Mesendoderm (in vitro differentiated cells): Measurements from ENCODE around the gene ANO4.

Experiments
- DNase-seq: peaks from one replicate; pipeline ENCODE4 v3.0.0; 2013
- H2AK5ac ChIP-seq: 2 replicates; pipeline ENCODE4 v1.6.1; 2013; ENCODE audit warnings: low read length, inconsistent platforms
- H2BK120ac ChIP-seq: 2 replicates; pipeline ENCODE4 v1.6.1; 2013; ENCODE audit warnings: low read depth, mild to moderate bottlenecking, low read length, moderate library complexity, mixed read lengths
- H2BK15ac ChIP-seq: replicated peaks from 2 replicates; pipeline ENCODE4 v1.6.1; 2013; ENCODE audit warnings: low read depth, mild to moderate bottlenecking, moderate library complexity
- H2BK5ac ChIP-seq: 2 replicates; pipeline ENCODE4 v1.6.1; 2013; ENCODE audit warnings: low read length, inconsistent platforms
- H3K18ac ChIP-seq: 2 replicates; pipeline ENCODE4 v1.6.1; 2013; ENCODE audit warnings: mild to moderate bottlenecking, low read length, mixed read lengths
- H3K23ac ChIP-seq: one replicate; pipeline ENCODE4 v1.6.1; 2013; ENCODE audit warnings: low read length
- H3K27ac ChIP-seq: 2 replicates; pipeline ENCODE4 v1.5.1; 2013; ENCODE audit warnings: low read depth, mild to moderate bottlenecking, inconsistent platforms, low read length, moderate library complexity
- H3K27me3 ChIP-seq: 2 replicates; pipeline ENCODE4 v1.6.1; 2013; ENCODE audit warnings: low read length, control low read depth, mild to moderate bottlenecking, inconsistent platforms; ENCODE audit not compliant: insufficient read depth, poor library complexity
- H3K36me3 ChIP-seq: 2 replicates; pipeline ENCODE4 v1.6.1; 2013; ENCODE audit warnings: low read length, inconsistent platforms; ENCODE audit not compliant: control insufficient read depth, insufficient read depth
- H3K4ac ChIP-seq: one replicate; pipeline ENCODE4 v1.6.1; 2013; ENCODE audit warnings: low read depth, mild to moderate bottlenecking, low read length, moderate library complexity
- H3K4me1 ChIP-seq: 2 replicates; pipeline ENCODE4 v1.6.1; 2013; ENCODE audit warnings: low read depth, low read length, inconsistent platforms; ENCODE audit not compliant: control insufficient read depth
- H3K4me2 ChIP-seq: 2 replicates; pipeline ENCODE4 v1.6.1; 2013; ENCODE audit warnings: low read length
- H3K4me3 ChIP-seq: 2 replicates; pipeline ENCODE4 v1.5.1; 2013; ENCODE audit warnings: mild to moderate bottlenecking, low read length
- H3K56ac ChIP-seq: one replicate; pipeline ENCODE4 v1.6.1; 2013; ENCODE audit warnings: low read length
- H3K79me1 ChIP-seq: 2 replicates; pipeline ENCODE4 v1.6.1; 2013; ENCODE audit warnings: low read length, inconsistent platforms
- H3K79me2 ChIP-seq: 2 replicates; pipeline ENCODE4 v1.6.1; 2013; ENCODE audit warnings: mild to moderate bottlenecking, low read length; ENCODE audit not compliant: control insufficient read depth, insufficient read depth
- H3K9ac ChIP-seq: 2 replicates; pipeline ENCODE4 v1.6.1; 2013; ENCODE audit warnings: low read length, inconsistent platforms
- H4K5ac ChIP-seq: one replicate; pipeline ENCODE4 v1.6.1; 2013; ENCODE audit warnings: low read length
- H4K8ac ChIP-seq: one replicate; pipeline ENCODE4 v1.6.1; 2013; ENCODE audit warnings: low read depth, mild to moderate bottlenecking, control low read depth, low read length, moderate library complexity
- WGBS: extraction: QIAGEN DNeasy Blood & Tissue Kit; methylation state at CpG from one replicate; pipeline ENCODE4 v1.1.7; 2013; ENCODE audit warnings: low lambda C conversion rate, missing lambda C conversion rate; ENCODE audit not compliant: insufficient coverage; ENCODE audit errors: extremely low coverage; 5-methylcytosine and 5-hydroxymethylcytosine counted together

The ANO4 gene

GRCh38 chr12:100851637-100852036 lies 57.1 kb downstream of the ANO4 start:
- H3K4me1 ChIP-seq = no peaks in the 10 kb centered on the region
- H3K4me3 ChIP-seq = no peak overlapping the region
- H2BK120ac ChIP-seq = no peak overlapping the region
- no peak overlapping the region for H3K56ac ChIP-seq
- H2BK5ac ChIP-seq = no peak overlapping the region
- H4K5ac ChIP-seq = no peak overlapping the region
- WGBS = no CpG with 5 or more reads among the region's 3 CpGs
- no peaks in the 10 kb centered on the region for H3K36me3 ChIP-seq
- no peak overlapping the region for H3K23ac ChIP-seq
- H3K79me2 ChIP-seq = no peaks in the 10 kb centered on the region
- no peak overlapping the region for H3K4ac ChIP-seq
- DNase-seq = no peak
- H3K27ac ChIP-seq = no peak overlapping the region
- H3K27me3 ChIP-seq = no peaks in the 10 kb centered on the region
- no peak overlapping the region for H3K18ac ChIP-seq
- no peaks in the 10 kb centered on the region for H3K79me1 ChIP-seq
- H4K8ac ChIP-seq = no peak overlapping the region
- H2BK15ac ChIP-seq = no peak overlapping the region
- H3K9ac ChIP-seq = no peak overlapping the region
- H3K4me2 ChIP-seq = no peak overlapping the region
- no peak overlapping the region for H2AK5ac ChIP-seq

DNA sequence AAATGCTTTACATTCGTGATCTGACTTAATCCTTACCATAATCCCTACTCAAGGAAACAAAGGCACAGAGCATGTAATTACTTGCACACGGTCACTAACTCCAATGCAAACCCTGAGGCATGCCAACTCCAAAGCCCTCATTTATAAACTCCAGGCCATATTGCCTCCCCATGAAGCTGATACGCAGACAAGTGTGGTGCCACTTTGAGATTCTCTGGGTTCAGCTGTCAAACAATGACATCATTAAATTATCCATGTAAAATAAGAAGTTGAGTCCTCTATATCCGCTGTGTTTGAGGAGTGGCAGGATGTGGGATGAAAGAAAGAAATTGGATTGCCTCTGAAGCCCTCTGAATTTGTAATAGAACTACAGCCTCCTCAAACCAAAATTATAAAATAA lies 62.8 kb downstream of the ANO4 start:
- DNase-seq = no peak
- no peak overlapping the region for H3K9ac ChIP-seq
- H3K27ac ChIP-seq = no peak overlapping the region
- no peak overlapping the region for H3K4me3 ChIP-seq
- no peak overlapping the region for H2BK15ac ChIP-seq
- H3K4ac ChIP-seq = no peak overlapping the region
- H4K8ac ChIP-seq = no peak overlapping the region
- no peaks in the 10 kb centered on the region for H3K4me1 ChIP-seq
- H3K56ac ChIP-seq = no peak overlapping the region
- no peaks in the 10 kb centered on the region for H3K36me3 ChIP-seq
- no peak overlapping the region for H3K23ac ChIP-seq
- WGBS = no CpG with 5 or more reads among the region's 4 CpGs
- H2BK120ac ChIP-seq = no peak overlapping the region
- H3K27me3 ChIP-seq = no peaks in the 10 kb centered on the region
- H2BK5ac ChIP-seq = no peak overlapping the region
- H3K79me1 ChIP-seq = no peaks in the 10 kb centered on the region
- no peaks in the 10 kb centered on the region for H3K79me2 ChIP-seq
- no peak overlapping the region for H2AK5ac ChIP-seq
- H3K4me2 ChIP-seq = no peak overlapping the region
- no peak overlapping the region for H3K18ac ChIP-seq
- H4K5ac ChIP-seq = no peak overlapping the region

DNA sequence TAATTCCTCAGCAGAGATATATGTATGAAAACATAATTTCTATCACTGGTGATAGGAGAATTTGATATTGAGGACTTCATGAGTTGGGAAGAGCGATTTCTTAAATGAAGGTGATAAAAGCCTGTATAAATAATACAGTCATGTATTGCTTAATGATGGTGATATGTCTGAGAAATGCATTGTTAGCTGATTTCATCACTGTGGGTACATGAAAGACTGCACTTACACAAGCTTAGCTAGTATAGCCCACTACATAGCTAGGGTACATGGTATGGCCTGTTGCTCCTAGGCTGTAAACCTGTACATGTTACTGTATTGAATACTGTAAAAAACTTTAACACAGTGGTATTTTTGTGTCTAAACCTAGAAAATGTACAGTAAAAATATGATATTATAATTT lies 63.4 kb downstream of the ANO4 start:
- H3K23ac ChIP-seq = no peak overlapping the region
- no peaks in the 10 kb centered on the region for H3K79me2 ChIP-seq
- H3K36me3 ChIP-seq = no peaks in the 10 kb centered on the region
- H3K4me1 ChIP-seq = no peaks in the 10 kb centered on the region
- no peak overlapping the region for H2BK5ac ChIP-seq
- H2AK5ac ChIP-seq = no peak overlapping the region
- no peak for DNase-seq
- no peak overlapping the region for H3K9ac ChIP-seq
- no peaks in the 10 kb centered on the region for H3K27me3 ChIP-seq
- no peak overlapping the region for H3K4me2 ChIP-seq
- no peak overlapping the region for H3K18ac ChIP-seq
- H3K79me1 ChIP-seq = no peaks in the 10 kb centered on the region
- H3K27ac ChIP-seq = no peak overlapping the region
- no peak overlapping the region for H3K56ac ChIP-seq
- no peak overlapping the region for H2BK120ac ChIP-seq
- WGBS = 100% methylated on average over 1 of the region's 1 CpG
- H3K4me3 ChIP-seq = no peak overlapping the region
- no peak overlapping the region for H4K8ac ChIP-seq
- no peak overlapping the region for H2BK15ac ChIP-seq
- no peak overlapping the region for H4K5ac ChIP-seq
- no peak overlapping the region for H3K4ac ChIP-seq

DNA sequence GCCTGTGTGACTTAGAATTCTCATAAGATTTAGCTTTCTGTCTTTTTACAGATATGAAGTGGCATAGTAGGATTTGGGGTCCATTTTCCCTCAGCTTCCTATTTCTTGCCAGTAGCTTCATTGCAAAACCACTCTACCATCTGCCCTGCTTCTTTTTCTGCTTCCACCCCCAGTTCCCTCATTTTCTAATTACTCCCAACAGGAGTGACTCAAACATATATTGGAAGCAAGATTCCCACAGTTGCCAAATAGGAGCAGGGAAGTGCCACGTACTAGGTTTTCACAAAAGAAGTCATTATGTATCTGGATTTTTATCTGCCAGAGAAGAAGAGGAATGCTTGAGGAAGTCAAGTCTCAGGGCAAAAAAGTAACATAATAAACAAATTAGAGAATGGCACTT lies 64.1 kb downstream of the ANO4 start:
- H3K9ac ChIP-seq = no peak overlapping the region
- no peak overlapping the region for H4K5ac ChIP-seq
- H3K23ac ChIP-seq = no peak overlapping the region
- no peak overlapping the region for H3K4ac ChIP-seq
- H3K56ac ChIP-seq = no peak overlapping the region
- H2BK120ac ChIP-seq = no peak overlapping the region
- no peaks in the 10 kb centered on the region for H3K4me1 ChIP-seq
- H2AK5ac ChIP-seq = no peak overlapping the region
- no peak overlapping the region for H4K8ac ChIP-seq
- H2BK15ac ChIP-seq = no peak overlapping the region
- no peaks in the 10 kb centered on the region for H3K27me3 ChIP-seq
- H3K79me2 ChIP-seq = no peaks in the 10 kb centered on the region
- no CpG with 5 or more reads among the region's 1 CpG for WGBS
- H3K36me3 ChIP-seq = no peaks in the 10 kb centered on the region
- H3K79me1 ChIP-seq = no peaks in the 10 kb centered on the region
- no peak for DNase-seq
- no peak overlapping the region for H3K4me3 ChIP-seq
- no peak overlapping the region for H3K27ac ChIP-seq
- no peak overlapping the region for H3K4me2 ChIP-seq
- no peak overlapping the region for H2BK5ac ChIP-seq
- no peak overlapping the region for H3K18ac ChIP-seq

DNA sequence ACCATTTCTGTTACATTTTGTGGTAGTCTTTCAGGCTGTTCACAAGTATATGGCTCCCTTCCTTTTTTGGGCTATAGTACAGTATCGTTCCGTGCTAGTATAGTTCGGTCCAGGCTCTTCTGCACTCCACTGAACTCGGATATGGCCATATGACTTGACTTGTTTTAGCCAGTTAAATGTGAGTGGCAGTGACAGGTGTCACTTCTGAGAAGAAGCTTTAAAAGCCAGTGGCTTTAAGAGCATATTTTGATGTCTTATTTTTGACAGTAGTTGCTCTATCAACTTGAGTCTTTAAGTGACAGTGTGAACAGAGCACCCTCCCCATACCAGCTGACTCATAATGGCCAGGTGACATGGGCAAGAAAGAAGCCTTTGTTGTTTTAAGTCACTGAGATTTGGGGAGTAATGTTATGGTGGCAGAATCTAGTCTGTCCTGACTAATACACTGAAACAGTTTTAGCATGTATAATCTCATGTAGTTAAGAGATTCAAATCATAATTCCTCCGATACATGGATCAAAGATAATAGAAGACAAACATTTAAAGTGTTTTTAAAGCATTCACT lies 64.6 kb downstream of the ANO4 start:
- Histone ChIP-seq H3K27ac (no peak overlapping the region), H3K79me2 (no peaks in the 10 kb centered on the region), H4K5ac (no peak overlapping the region), H2AK5ac (no peak overlapping the region), H3K18ac (no peak overlapping the region), H3K4me1 (no peaks in the 10 kb centered on the region), H3K56ac (no peak overlapping the region), H4K8ac (no peak overlapping the region), H2BK5ac (no peak overlapping the region), H3K27me3 (no peaks in the 10 kb centered on the region), H3K4me2 (no peak overlapping the region), H3K79me1 (no peaks in the 10 kb centered on the region), H3K4ac (no peak overlapping the region), H2BK15ac (no peak overlapping the region), H3K4me3 (no peak overlapping the region), H3K36me3 (no peaks in the 10 kb centered on the region), H2BK120ac (no peak overlapping the region), H3K23ac (no peak overlapping the region), H3K9ac (no peak overlapping the region)
- no CpG with 5 or more reads among the region's 5 CpGs for WGBS
- DNase-seq = no peak

GRCh38 chr12:100860611-100861010 lies 66.0 kb downstream of the ANO4 start:
- Histone ChIP-seq H3K79me2 (no peaks in the 10 kb centered on the region), H3K4me2 (no peak overlapping the region), H2AK5ac (no peak overlapping the region), H3K4ac (no peak overlapping the region), H3K9ac (no peak overlapping the region), H3K56ac (no peak overlapping the region), H2BK15ac (no peak overlapping the region), H3K27me3 (no peaks in the 10 kb centered on the region), H2BK5ac (no peak overlapping the region), H2BK120ac (no peak overlapping the region), H3K4me3 (no peak overlapping the region), H3K79me1 (no peaks in the 10 kb centered on the region), H3K4me1 (no peaks in the 10 kb centered on the region), H4K5ac (no peak overlapping the region), H4K8ac (no peak overlapping the region), H3K18ac (no peak overlapping the region), H3K27ac (no peak overlapping the region), H3K36me3 (no peaks in the 10 kb centered on the region), H3K23ac (no peak overlapping the region)
- WGBS = no CpG with 5 or more reads among the region's 8 CpGs
- no peak for DNase-seq
